ENCODE data around the gene KRT37.

The KRT37 gene

DNA sequence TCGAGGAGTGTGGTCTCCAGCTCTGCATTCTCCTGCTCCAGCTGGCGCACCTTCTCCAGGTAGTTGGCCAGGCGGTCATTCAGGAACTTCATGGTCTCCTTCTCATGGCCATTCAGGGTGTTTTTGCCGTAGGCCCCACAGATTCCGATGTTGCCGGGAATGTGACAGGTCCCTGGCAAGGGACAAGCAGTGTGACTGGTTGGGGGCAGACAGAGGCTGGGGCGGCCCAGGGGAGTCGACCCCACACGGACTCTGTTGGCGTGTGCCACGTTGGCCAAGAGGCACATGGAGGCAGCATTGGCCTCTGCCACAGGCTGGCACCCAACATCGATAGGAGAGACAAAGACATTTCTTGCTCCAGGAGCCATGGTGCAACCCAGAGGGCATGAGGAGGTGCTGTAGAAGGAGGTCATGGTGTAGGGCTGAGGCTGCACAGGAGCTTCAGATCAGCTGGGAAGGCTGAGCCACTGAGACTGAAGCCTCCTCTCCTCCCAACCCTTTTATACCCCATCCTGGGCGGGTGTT, at the start of gene KRT37:
TSS of gene KRT37 (minus strand) at position 475 of the 525 bp plus-strand sequence. CDS start at position 413, 62 bp downstream.
- no peak for DNase-seq

DNA sequence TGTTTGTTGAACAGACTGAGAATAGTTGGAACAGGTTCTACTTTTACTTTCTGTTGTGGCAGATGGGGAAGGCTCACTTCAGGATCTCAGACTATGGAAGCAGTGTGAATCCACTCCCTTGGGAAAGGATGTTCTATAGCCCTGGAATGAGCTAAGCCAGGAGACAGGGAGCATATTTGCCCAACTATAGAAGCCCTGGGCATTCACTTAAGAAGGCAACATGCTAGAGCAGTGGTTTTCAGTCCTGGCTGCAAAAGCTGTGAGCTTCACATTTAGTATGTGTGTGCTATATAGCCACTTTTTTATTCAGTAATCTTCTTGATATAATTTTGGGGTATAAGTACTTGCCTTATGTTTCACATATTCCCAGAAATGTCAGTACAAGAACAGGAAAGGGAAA, 44.0 kb upstream of the KRT37 start:
- DNase-seq, result no peak

DNA sequence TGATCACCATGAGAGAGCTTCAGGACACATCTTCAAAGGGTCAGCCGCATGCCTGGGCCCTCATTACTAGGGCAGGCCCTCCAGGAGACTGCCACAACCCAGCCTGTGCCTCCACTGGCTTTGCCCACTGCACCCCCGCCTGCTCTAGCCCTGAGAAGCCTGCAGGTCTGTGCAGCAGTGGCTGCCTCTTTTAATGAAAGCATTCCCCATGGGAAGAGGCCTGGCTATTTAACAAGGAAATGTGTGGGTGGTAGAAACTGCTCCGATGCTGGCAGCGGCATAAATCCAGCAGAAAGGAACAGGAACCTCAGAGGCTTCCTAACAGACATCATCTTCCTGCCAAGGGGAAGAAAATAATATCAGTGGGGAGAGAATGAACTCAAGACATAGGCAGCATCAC, 43.2 kb upstream of the KRT37 start:
- DNase-seq, result no peak

DNA sequence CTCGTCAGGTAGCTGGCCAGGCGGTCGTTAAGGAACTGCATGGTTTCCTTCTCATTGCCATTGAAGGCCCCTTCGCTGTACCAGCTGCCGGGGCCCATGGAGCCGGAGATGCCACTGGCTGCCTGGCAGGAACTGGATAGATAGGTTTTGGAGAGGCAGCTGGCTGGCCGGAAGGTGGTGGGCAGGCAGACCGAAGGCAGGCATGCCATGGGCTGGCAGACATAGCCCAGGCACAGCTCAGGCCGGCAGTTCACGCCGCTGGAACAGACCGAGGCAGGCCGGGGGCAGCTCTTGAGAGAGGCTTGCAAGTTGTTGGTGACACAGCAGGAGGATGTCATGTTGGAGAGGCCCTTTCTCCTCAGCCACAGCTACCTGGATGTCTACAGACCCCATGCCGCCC, 42.6 kb upstream of the KRT37 start, which contains the start of gene KRT32:
TSS of gene KRT32 (minus strand) at position 399 of the 400 bp plus-strand sequence. CDS start at position 338, 61 bp downstream.
- no peak for DNase-seq

DNA sequence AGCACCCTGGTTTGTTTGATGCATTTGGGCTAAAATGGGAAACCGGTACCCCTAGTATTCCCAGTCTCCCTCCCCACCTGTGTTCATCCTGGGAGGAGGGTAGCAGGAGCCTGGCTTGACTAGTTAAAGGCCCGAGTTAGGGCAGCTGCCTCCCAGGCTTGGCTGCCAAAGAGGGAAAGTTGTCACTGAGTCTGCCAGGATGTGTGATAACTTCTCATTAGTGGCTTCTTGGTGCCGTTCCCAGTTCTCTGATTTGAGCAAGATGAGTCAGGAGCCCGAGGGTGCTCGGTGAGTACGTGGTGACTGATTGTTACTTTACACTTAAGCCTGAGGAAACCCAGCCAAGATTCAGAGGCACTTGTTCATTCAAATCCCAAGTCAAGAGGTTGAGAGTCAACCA, 40.3 kb upstream of the KRT37 start:
- DNase-seq, result no peak

DNA sequence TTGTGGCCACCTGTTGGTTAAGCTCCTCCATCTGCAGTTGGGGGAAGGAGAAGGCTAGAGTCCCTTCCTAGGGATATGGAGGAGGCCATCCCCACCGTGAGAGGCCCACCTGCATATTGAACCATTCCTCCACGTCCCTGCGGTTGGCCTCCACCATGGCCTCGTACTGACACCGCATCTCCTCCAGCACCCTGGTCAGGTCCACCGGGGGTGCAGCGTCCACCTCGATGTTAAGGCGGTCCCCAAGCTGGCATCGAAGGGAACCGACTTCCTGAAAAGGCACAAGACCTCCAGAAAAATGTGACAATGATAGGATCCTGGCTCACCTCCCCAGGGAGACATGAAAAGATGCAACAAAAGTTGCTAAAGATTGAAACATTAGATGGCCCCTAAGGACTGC, 39.8 kb upstream of the KRT37 start:
- no peak for DNase-seq

DNA sequence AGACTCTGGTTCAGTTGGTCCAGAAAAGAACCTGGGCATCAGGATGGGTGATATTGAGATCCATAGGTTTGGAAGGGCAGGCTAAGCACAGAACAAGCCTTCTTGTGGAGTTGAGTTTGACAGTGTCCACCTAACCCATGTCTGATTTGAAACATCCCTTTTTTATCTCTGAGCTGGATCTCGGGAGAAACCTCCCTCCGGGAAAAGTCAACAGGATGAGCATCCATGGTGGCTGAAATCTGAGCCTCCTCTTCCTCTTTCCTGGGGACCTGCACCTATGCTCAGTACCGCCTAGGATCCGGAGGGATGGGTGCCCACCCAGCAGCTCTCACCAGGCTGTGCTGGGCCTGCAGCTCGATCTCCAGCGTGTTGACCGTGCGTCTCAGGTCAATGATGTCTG, 39.4 kb upstream of the KRT37 start:
- no peak for DNase-seq

DNA sequence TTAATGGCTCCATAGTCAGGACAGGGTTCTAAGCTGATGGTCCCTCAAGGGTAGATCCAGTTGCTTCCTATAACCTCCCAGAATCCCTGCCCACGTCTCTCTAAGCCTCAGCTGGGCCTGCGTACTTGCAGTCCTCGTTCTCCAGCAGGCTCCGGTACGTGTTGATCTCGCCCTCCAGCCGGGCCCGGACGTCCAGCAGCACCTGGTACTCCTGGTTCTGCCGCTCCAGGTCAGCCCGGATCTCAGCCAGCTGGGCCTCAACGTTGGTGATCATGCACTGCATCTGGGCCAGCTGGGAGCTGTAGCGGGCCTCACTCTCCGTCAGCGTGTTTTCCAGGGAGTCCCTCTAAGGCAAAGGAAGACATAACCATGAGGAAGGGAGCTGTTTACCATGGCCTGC, 38.3 kb upstream of the KRT37 start:
- DNase-seq, result no peak

DNA sequence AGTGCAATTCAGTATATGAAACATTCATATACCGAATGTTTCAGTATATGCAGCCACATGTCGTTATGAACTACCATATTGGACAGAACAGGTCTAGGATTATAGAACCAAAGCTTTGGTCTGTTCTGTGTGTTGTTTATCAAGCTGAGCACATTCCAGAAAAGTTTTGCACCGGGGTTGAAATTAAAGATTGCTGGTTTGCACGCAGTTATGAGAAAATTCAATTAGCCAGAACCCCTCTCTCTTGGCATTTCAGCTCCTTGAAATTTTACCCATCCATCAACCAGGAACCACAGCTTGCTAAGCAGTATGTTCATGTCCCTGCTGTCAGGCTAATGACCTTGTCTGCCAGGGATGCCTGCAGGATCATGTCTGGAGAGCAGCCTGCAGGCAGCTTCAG, 33.3 kb upstream of the KRT37 start:
- DNase-seq, result no peak

DNA sequence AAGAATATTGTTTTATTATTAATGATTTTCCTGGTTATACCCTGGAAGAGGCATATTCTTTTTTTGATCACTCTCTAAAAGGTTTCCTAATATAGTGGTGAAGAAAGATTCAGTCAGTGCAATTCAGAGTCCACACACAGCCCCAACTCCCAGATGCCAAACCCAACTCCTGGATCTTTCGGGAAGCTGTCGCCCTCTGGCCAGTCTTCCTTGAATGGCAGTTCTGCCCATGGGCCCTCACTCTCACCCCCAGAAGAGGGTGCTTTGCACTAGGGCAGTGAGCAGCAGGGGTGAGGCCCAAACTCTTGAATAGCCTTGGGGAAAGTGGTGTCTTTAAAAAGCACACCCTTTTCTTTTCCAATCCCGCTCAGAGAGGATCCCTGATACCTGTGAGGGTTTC, 31.8 kb upstream of the KRT37 start:
- DNase-seq, result no peak

DNA sequence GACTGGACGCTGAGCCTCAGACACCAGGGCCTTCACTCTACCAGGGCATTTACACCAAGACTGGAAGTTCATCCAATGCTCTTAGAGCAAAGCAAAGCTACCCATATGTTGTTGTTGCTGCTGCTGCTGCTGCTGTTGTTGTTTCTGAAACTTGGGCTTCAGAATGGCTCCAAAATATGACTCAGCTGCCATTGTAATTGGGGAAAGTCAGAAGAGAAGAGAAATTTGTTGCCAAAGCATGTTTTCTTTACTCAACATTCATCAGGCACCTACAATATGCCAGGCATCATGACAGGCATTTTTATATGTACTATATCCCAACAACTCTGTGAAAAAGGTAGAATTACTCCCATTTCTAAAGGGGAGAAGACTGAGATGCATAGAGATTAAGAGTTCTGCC, 30.9 kb upstream of the KRT37 start:
- DNase-seq, result no peak

DNA sequence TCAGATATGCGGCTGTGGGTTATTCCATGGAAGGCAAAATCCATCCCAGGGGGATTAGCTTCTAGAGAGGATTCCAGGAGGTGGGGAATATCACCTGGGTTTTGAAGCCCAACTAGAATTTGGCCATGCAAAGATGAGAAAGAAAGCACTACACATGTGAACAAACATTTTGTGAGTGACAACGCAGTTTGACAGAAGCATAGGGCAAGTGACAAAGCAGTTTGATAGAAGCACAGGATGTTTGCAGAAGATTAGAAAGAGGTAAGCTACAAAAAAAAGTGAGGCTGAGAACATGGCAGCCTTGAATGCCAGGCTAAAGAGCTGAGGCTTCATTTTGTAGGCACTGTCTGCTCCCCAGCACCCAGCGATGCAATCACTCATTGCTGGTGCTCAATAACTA, 28.7 kb upstream of the KRT37 start:
- no peak for DNase-seq

DNA sequence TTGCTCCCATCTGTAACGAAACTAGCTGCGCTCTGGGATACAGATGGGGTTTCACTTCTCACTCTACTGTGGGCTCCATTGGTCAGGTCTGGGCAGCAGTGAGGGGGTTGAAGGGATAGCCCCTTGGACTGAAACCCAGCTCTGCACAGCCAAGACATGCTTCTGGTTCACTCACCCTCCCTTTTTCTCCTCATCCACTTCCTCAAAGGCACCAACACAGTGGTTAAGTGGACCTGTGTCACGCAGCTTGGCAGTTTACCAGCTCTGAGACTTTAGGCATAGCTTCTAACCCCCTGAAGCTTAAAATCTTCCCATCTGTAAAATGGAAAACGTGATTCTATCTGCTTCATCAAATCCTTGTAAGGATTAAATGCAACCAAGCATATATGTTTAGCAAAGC, 27.9 kb upstream of the KRT37 start:
- no peak for DNase-seq

DNA sequence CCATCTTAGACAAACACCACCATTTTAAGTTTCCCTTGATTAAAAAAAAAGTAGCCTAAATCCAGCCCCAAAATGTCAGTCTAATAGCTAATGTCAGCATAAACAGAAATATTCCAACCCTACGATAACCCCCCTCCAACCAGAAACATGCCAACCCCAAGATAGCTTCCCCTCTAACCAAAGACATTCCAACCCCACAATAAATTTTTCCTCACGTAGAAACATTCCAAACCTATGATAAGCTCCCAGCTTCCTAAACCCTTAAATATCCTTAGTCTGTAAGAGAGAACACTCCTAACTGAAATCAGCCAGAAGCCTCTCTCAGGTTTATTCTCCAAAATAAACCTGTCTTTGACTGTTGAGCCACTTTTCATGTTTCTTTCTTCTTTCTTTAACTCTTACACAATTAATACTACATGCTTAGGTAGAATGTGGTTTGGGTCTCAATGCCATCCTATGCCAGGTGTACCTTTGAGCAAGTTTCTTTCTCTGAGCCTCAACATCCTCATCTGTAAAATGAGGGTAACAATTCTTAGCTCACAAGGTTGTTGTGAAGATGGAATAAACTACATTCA, 26.9 kb upstream of the KRT37 start:
- no peak for DNase-seq

DNA sequence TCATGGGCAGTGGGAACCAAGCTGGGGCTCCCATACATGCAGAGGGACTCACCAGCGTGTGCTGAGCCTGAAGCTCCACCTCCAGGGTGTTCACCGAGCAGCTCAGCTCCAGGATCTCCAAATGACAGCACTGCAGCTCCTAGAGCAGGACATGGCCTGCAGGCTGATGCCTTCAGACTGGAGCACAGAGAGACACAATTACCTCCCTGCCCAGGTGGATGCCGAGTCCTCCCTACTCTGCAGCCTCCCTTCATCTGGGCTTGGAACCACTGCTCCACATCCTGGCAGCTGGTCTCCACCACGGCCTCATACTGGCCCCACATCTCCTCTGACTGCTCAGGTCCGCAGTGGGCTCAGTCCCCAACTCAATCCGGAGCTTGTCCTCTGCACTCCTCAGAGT, 24.6 kb upstream of the KRT37 start:
- no peak for DNase-seq

DNA sequence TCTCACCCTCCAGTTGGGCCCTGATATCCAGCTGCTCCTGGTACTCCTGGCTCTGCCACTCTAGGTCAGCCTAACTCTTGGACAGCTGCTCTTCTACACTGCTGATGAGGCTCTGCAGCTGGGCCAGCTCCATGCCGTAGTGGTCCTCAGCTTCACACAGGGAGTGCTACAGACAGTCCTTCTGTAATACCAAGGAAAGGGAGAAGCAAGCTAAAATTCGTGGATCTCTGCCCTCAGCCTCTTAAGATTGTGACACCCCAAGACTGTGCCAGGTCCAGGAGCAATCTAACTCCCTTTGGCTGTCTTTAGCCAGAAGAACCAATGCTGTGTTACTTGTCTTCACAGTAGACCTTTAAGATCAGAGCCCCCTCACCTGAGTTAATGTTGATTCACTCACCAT, 24.1 kb upstream of the KRT37 start:
- no peak for DNase-seq

DNA sequence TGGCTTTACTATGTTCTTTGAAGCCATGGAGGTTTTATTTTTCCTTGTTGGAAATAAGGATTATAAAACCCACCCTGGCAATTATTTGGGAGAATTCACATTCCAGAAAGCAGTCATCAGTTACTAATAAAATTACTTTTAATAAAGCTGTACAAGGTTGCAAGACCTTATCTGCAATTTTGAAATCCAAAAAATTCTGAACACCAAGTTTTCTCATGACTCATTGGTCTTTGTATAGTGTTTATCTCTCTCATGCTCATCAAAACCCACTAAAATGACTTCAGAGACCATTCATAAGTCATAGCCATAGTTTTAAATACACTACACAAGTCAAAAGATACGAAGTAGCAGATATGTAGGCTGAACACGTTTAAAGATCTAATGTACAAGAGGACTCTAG, 22.4 kb upstream of the KRT37 start:
- DNase-seq, result no peak

DNA sequence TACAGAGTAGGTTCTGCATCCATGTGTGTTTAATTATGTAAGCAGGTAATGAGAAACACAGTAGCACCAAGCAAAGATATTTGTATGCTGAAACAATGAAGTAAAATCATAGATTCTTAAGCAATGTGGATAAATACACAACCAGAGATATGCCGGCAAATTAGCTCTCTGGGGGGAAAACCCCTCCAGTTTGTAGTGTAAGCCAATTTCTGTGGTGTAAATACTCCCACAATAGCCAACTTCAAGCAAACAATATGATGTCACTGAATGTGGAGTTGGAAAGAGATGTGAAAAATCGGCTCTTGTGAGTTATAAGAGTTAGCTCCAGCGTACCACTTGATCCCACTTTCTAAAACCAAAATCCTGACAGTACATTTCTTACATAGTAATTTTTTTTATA, 20.3 kb upstream of the KRT37 start:
- no peak for DNase-seq

DNA sequence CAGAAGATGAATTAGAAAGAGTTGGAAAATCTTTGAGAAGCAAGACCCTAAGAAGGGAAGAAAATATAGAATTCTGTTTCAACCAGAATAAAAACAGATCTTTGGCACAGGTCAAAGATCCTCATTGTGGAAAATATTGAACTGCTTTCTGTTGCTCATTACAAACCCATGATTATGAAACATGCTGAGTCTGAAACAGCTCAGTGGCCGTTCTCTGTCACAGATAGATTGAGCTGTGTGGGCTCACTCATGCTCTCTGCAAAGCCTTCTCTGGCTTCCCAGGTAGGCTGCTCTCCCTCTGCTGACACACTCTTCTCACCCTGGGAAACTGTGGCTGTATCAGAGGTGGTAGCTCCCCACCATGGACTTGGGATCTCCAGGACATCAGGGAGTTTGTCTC, 19.8 kb upstream of the KRT37 start:
- DNase-seq, result no peak

DNA sequence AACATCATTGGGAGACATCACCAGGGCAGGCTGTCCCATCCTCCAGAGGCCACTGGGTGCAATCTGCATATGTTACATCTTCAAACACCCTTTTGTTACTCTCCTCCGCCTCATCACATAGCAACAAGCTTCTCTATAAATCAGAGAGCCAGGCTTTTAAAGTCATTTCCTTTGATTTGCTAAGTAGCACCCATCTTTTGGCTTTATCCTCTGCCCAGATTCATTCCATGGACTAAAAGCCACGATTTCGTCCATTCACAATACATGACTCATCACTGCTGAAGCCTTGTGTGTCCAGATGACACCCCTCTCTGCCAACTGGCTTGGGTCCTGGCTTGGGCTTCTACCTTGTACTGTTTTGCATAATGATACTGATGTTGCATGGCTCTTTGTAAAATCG, 18.4 kb upstream of the KRT37 start:
- no peak for DNase-seq

DNA sequence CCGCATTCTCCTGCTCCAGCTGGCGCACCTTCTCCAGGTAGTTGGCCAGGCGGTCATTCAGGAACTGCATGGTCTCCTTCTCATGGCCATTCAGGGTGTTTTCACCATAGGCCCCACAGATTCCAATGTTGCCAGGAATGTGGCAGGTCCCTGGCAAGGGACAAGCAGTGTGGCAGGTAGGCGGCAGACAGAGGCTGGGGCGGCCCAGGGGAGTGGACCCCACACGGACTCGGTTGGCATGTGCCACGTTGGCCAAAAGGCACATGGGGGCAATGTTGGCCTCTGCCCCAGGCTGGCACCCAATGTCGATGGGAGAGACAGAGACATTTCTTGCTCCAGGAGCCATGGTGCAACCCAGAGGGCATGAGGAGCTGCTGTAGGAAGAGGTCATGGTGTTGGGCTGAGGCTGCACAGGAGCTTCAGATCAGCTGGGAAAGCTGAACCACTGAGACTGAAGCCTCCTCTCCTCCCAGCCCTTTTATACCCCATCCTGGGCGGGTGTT, 16.2 kb upstream of the KRT37 start, which contains the start of gene KRT38:
TSS of gene KRT38 (minus strand) at position 453 of the 503 bp plus-strand sequence. CDS start at position 391, 62 bp downstream.
- DNase-seq, result no peak

DNA sequence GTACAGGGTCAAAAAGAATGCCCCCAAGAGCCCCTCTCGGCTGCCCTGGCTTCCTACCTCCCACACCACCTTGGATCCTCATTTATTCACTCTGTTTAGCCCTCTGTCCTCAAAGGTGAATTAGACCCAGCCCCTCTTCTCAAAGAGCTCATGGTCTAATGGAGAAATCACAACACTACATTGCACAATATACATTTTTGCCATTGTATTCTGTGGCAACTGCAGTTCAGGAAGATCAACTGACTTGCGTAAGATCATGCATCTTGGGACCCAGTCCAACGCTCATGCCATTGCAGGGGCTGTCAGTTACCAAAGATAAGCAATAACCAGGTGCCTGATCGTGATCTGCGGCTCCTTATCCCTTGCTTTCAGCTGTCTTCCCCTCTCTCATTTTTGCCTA, 15.0 kb upstream of the KRT37 start:
- no peak for DNase-seq

DNA sequence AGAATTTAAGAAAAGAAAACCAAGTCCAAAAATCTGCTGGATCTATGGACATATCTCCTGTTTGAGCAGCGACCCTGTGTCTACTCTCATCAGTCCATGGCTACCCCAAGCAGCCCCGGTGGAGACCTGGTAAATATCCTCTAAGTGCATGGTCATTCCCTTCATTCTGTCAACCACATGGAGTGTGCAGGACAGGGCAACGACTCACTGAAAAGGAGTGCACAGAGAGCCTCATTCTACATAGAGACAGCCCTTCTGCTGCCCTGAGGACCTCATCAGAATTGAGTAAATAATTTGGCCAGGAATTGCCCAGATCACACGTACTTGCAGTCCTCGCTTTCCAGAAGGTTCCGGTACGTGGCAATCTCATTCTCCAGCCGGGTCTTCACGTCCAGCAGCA, 13.4 kb upstream of the KRT37 start:
- no peak for DNase-seq

DNA sequence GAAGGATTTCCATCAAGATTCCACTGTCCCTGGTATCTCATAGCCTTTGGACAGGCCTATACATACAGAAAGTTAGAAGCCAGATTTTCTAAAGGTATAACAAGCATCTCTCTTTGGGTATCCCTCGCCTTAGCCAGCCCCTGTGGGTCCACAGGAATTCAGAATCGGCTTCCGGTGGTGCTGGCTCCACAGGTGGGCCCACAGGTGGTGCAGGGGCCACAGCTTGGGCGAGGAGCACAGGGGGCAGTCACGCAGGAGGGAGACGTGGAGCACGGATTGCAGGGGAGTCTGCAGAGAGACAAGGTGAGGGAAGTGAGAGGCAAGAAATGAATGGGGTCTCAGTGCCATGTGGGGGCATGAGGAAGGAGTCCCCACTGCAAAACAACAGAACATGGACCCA, 12.9 kb upstream of the KRT37 start:
- no peak for DNase-seq

DNA sequence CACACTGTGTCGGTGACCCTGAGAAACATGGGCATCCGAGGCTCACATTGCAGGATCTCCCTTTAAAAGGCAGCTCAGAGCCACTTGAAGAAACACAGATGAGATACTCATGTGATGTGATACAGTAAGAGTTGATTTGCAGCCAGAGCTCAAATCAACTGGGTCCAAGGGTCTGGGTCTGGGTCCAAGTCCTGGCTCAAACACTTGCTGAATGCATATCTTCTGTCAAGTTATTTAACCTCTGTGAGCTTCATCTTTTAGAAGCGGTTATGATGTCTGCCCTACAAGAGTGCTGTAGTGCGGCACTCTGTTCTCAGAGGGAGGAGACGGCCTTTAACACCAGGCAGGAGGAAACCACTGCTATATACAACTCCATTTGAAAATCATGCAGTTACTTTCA, 10.0 kb upstream of the KRT37 start:
- no peak for DNase-seq

Measured in NCI-H510A (cell line).